Lower leg skin (tissue), 3 donors: ENCODE data around the gene TNPO1.

ENCODE experiments used
- CTCF ChIP-seq, 3 donors: fragments of 450-650 bp; IDR thresholded peaks; one replicate each; pipeline ENCODE4 v1.5.1; 2016; ENCODE audit warnings: antibody characterized with exemption in 3 of 3, mild to moderate bottlenecking in 3 of 3, moderate library complexity in 2 of 3
- POLR2A ChIP-seq, 2 donors: fragments of 450-650 bp; IDR thresholded peaks; one replicate each; pipeline ENCODE4 v1.6.1; 2016 to 2017; ENCODE audit warnings: antibody characterized with exemption in 2 of 2, mild to moderate bottlenecking in 1 of 2, moderate library complexity in 1 of 2

GRCh38 chr5:72844218-72844603 is 27.8 kb downstream of the TNPO1 start:
- TF ChIP-seq CTCF (IDR thresholded peaks at IDR 0.05) (no peak), POLR2A (IDR thresholded peaks at IDR 0.05) (no peak)
